Jurkat, Clone E6-1 (cell line): ENCODE results near the gene THADA.
"Not testable (repeated sequence)": the region's sequence is repeated elsewhere in the genome, so short reads cannot be mapped to it uniquely, and the experiment has no call there.

Source experiments
- DNase-seq: peaks from one replicate; pipeline ENCODE4 v3.0.0-alpha.2; 2011; ENCODE audit warnings: low read depth, low spot score
- H3K4me3 ChIP-seq: 2 replicates; pipeline ENCODE4 v1.5.1; 2011; ENCODE audit warnings: mild to moderate bottlenecking, low read length, control low read depth, moderate library complexity

The THADA gene

DNA sequence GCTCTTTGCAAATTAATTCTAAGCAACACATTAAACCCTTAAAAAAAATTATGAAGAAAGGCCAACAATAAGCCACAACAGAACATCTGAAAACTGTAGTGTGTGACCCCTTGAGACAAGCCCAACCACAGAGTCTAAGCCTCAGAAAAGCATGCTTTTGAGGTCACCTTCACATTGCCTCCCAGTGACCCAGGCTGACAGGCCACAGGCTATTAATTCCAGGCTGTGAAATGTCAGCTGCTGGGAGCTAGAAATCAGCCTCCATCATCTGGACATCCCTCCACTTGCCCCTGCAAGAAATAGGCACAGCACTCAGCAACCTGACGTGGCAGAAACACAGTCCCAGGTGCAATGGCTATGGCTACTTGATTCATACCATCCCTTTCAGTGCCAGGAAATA lies 190.0 kb downstream of the THADA start:
- H3K4me3 ChIP-seq = no peak overlapping the region
- DNase-seq = no peak

DNA sequence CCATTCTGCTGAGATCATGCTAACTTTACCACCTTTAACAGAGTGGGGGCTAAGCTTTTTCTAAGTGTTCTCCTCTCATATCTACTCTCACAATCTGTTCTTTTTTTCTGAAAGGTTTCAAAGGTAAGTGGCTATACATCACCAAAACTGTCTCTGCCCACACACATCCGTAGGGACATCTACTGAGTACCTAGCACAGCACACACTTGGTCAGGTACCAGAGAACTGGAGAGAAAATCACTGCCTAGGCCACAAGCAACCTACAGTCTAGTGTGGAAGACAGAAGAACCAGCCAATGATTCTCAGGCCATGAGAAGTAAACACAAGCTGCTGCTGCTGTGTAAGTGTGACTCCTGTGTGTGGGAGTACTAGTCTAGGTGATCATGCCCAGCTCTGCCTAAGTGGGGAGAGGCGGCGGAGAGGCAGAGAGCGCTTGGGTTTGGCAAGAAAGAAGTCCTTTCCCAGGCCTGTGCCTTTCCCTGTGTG lies 193.3 kb downstream of the THADA start:
- no peak for DNase-seq
- no peak overlapping the region for H3K4me3 ChIP-seq

DNA sequence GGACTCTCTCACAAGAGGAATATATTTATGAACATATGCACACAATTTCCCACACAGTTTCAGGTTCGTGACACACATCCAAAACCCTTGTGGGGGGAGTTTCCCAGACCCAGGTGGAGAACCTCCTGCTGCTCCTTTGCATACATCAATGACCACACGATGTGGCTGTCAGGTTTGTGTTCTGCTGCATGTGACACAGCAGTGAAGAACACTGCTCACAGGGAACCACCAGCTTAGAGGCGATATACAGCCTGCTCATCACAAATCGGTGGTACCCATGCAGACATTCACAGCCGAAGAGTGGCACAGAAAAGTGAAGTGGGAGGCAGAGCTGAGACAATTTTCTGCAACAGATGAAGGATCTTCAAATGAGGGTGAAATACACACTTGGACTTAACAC lies 193.8 kb downstream of the THADA start:
- no peak overlapping the region for H3K4me3 ChIP-seq
- DNase-seq = no peak

DNA sequence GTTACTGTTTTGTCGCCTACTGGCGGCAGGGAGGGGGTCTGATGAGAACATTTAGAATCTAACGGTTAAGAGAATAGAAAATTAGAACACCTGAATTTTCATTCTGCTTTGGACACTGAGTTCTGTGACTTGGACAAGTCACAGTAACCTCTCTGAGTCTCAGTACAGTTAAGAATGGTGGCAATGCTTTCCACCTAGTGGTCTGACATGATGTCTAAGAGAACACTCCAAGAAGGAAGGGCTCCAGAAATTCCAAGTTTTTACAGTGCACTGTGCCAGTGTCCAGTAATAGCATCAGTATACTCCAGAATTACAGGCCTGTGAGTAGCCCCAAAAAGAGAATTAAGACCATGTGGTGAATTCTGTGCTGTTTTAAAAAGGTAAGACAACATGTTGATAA lies 195.3 kb downstream of the THADA start:
- no peak for DNase-seq
- no peak overlapping the region for H3K4me3 ChIP-seq

DNA sequence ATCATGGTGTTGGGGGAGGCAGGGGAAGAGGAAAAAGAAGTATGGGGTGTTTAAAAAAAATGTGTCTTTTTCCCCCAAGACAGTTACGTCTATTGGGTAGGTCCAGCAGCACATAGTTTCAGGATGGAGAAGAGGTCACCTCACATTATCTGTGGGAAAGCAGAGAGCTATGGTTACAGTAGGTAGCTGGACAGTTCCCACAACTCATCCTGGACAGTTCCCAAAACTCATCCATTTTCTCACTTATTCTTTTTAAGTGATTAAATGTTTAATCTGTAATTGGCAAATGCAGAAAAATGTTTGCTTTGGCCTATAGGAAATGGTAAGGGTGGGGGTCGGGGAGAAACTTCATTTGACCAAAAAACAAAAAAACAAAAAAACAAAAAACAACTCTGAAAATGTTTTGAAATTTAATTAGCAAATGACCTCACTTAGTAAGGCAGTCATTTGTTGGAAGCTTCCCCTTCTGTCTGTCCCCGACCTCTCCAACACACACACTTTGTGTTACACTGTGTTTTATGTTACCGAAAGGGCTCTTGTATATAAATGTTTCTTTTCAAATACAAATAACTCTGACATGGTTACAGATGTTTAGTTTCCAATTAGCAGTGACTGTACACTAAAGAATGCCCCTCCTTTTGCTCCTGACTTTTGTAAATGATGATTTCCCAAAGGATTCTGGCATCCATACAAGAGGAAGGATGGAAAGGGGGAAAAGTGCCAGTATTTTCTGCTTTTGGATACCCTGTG lies 196.1 kb downstream of the THADA start:
- DNase-seq = no peak
- no peak overlapping the region for H3K4me3 ChIP-seq

DNA sequence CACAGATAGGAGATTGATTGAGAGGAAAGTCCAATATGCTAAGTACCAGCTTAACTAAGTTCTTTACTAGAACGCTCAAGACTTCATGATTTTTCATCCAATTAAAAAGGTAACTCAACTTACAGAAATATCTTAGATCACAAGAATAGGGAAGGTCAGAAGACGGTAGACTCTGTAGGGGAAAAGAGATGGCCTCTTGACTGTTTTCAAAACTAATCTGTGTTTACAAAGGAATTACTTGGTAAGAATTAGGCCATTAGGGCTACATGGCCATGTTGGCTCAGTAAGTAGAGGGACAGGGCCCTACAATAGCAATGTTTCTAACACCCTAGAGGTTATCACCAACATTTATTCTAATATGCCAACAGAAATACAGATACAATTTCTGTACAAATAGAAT lies 196.7 kb downstream of the THADA start:
- H3K4me3 ChIP-seq = no peak overlapping the region
- no peak for DNase-seq

DNA sequence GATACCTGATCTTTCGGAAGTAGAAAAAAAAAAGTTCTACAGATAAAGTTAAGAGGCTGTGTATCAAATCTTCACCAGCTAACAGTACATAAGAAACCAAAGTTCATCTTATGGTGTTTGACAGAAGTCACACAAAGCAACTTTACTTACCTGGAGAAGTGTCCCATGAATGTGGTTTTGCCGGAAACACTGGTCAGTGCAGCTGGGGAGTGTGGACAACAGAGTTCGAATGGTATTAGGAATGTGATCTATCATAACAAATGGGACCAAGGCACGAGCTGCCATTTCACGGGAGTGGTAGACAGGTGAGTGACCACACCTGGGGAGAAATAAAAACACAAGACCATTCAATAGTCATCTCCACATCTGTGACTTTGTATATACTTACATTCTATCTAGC lies 198.0 kb downstream of the THADA start:
- no peak for DNase-seq
- H3K4me3 ChIP-seq = no peak overlapping the region

DNA sequence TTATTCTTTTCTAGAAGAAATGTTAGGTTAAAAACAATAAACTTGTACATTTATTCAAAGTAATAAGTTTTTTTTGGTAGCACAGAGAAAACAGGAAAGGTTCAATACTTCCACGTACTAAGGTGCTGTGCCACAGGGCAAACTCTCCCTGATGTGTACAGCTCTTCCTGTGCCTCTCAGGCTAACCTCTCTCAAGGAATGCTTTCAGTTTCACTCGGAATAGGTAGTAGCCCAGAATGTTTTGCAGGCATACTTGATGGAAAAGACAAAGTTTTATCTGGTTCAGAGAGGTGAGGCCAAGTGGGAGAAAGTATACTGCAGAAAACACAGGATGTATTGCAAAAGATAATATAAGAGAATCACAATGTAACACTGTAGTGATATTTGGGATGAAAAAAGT lies 198.4 kb downstream of the THADA start:
- no peak for DNase-seq
- H3K4me3 ChIP-seq = no peak overlapping the region

DNA sequence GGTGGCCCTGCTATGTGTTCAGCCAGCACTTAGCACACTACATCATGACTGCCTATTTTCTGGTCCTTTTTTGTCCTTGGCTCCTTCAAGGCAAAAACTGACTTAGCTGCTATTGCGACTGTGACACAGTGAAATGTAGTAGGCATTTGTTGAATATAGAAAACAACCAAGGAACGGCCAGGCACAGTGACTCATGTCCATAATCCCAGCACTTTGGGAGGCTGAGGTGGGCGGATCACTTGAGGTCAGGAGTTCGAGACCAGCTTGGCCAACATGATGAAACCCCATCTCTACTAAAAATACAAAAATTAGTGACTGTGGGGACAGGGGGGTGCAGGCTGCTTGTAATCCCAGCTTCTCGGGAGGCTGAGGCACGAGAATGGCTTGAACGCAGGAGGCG lies 199.5 kb downstream of the THADA start:
- DNase-seq = not testable (repeated sequence)

DNA sequence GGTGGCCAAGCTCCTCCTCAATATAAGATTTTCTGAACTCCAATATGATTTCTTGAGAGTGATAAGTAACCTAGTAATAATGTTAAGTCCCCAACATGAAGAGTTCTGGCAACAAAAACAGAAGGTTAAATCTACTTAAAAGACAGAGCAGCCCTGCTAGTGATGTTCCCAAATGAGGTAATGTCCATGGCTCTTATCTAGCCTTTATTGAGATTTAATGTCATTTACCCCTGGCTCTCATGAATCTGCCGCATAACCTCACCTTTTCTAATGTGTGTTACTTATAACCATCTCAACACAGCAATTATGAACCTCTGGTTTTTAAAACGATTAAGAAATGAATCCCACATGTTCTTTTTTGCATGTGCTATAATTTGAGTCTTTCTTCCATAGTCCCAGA lies 201.9 kb downstream of the THADA start:
- no peak overlapping the region for H3K4me3 ChIP-seq
- DNase-seq = no peak

More for the DNA sequence above, 199.5 kb downstream of the THADA start:
- not testable (repeated sequence) for H3K4me3 ChIP-seq

DNA sequence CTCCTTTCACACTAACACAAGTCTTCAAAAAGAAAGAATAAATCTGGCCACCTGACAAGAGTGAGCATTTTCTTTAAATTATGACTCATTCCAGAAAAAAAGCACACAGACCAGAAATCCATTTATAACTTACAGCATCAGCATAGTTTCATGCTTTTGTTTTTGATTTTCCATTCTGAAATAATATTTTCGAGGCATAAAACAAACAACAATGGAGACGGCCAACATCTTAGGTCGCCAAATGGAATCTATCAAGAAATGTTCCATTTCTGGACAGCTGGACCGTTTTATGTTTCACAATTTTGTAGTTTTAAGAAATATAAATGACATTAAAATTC lies 204.0 kb downstream of the THADA start:
- no peak overlapping the region for H3K4me3 ChIP-seq
- DNase-seq = no peak

DNA sequence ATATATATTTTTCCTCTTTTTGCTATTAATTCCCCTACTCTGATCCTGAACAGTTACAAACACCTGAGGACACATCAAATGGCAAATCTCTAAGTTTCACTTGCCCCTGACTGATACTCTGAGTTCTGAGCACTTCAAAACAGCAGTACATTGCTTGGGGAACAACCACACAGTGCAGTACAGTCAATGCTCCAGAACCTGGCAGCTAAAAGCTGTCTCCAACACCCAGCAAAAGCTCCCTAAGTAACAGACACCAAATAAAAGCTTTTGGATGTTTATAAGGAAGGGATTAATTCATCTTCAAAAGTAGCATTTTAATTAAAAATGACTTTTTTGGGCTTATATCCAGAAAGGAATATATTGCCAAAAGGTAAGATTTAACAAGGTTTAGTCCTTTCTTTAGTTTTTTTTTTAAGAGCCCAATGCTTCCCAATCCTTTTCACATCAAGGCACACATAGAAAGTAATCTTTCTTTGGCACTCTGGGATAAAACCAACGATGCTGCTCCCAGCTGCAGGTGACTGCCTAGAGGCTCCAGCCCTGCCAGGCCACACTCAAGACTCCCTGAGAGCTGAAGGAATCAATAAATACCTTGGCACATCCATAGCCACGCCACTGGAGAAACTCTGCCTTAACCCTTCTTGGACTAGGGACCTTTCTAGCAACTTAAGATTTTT lies 204.5 kb downstream of the THADA start:
- DNase-seq = no peak
- H3K4me3 ChIP-seq = no peak overlapping the region

DNA sequence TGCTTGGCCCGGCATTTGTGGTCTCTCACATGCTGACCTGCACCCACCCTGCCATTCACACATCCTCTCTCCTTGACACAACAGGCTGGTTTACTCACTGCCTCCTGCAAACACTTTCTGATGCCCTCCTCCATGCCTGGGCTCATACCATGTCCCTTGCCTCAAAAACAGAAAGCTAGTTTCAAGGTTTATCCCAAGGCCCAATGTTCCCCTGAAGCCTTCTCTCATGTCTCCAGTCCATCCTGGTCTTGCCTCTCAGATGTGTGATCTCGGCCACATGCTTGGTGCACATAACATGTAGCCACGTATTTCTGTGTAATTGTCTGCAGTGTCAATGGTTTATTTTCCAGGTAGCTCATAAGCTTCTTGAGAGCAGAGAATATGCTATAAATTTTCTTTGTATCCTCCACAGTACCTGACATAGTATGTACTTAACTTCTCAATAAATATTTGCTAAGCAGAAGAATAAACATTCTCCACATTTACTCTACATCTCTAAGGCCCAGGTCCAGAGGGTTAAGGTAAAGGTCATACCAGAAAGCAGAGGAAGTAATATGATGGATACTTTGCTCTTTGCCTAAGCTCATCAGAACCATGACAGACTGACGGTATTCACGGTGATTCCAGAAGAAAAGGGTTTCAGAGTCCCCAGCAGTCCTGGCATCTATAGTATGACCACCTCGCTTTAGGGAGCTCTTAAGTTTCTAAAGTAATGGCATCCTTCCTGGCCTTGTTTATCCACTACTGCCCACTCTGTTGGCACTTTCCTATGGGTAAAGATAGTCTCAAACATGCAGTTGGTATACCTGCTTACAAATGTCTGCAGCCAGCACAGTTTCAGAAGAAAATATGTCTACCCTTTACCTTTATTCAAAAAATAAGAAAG lies 206.0 kb downstream of the THADA start:
- no peak for DNase-seq

DNA sequence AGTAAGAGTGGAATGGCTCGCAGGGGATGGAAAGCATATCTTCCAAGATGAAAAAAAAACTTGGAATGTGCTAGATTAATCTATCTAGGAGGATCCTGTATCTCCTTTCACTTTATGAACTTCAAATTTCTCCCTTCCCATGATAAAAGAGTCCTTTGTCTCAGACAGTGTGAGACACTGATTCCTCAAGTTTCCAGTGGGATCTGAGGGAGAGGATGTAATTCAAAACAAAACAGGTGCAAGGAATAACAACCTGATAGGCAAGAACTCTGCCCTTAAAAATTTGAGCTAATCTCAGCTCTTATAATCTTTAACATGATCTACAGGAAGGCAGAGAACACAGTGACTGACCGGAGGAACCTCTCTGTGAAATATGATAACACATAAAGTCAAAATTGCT lies 207.5 kb downstream of the THADA start:
- no peak overlapping the region for H3K4me3 ChIP-seq
- DNase-seq = no peak

More for the DNA sequence above, 206.0 kb downstream of the THADA start:
- H3K4me3 ChIP-seq = no peak overlapping the region

DNA sequence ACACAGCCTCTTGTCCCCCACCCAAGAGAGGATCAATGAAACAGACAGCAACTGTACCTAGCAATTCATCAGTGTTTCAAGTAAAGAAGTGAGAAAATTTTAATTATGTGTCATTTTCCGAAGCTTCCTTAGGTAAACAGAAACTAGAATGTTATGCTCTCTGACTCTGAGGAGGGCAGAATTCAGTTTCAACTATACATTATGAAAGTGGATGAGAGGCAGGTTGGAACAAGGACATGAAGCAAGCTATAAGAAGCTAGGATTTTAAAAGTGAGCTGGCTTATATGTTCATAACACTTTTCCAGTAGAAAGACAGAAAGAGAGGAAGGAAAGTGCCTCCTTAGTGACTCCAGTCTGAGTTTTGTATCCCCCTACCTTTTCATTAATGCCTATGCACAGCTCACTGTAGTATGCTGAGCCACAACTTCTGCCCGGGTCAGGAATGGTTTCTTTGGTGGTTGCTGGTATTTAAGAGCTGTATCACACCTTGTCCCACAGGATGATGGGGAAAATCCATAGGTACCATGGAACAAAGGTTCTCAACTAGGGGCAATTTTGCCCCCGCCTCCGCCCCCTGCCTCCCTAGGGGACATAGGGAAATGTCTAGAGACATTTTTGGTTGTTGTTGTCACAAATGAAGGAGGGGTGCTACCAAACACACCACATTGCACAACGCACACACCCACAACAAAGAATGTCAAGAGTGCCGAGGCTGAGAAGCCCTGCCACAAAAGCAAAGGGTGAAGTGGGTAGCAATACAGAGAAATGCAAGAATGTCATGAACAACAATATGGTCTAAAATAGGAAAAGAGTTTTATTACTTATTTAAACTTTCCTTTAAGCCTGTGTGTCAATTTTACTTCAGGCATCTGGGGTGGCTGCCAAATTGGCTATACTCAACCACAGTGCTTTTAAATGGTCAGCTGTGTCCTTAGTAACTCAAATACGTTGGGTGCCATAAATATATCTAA lies 208.5 kb downstream of the THADA start:
- no peak for DNase-seq
- H3K4me3 ChIP-seq = no peak overlapping the region

DNA sequence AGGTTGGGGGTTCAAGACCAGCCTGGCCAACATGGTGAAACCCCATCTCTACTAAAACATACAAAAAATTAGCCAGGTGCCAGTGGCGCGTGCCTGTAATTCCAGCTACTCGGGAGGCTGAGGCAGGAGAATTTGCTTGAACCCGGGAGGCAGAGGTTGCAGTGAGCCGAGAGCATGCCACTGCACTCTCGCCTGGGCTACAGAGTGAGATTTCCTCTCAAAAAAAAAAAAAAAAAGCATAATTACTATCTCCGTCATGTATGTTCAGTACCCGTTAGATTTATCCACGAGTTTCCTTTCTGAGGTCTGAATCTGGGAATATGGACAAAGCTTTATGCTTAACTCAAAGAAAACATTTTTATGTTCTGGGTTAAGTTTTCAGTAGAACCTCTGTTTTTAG lies 209.2 kb downstream of the THADA start:
- not testable (repeated sequence) for H3K4me3 ChIP-seq

DNA sequence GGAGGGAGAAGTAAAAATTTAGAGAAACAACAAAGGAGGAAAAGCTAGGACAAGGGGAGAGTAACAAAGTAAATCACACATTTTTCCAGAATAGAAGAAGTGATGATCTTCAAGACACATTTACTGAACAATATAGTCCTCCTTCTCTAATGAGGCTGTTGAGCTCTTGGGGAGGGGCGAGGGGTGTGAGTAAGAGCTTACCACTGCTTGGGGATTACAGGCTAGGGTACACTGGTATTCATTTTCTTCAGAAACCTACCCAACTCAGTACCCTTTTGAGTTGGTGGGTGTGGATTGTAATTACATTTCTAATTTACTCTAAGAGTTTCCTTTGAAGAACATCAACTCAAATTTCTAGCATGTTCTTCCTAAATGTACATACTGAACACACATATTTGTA lies 211.7 kb downstream of the THADA start:
- no peak overlapping the region for H3K4me3 ChIP-seq
- DNase-seq = no peak

More for the DNA sequence above, 209.2 kb downstream of the THADA start:
- not testable (repeated sequence) for DNase-seq

DNA sequence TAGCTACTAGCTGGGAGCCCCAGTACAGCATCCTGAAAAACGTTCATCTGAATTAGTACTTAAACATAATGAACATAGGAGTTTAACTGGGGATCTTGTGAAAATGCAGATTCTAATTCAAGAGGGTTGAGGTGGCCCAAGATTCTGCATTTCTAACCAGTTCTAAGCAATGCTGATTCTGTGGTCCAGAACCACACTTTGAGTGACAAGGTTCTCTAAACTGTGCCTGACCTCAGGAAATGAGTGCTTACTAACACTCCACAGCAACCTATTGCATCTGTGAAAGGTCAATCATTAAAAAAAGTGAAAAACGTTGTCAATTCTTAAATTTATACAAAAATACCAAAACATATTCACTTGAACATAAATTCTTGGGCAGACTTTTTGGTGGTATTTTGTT lies 212.3 kb downstream of the THADA start:
- no peak for DNase-seq
- no peak overlapping the region for H3K4me3 ChIP-seq

DNA sequence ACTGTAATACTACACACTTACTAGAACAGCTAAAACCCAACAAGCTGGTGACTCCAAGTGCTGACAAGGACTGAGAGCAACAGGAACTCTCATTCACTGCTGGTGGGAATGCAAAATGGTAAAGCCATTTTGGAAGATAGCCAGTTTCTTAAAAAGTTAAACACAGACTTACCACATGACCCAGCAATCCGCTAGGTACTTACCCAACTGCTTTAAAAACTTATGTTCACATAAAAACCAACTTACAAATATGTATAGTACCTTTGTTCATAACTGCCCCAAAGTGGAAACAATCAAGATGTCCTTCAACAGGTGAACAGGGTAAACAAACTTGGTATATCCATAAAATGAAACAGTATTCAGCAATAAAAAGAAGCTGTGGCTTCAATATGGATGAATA lies 216.3 kb downstream of the THADA start:
- H3K4me3 ChIP-seq = no peak overlapping the region
- no peak for DNase-seq
